DOHH2 (cell line): Measurements from ENCODE around the gene DNAJC4.

ENCODE experiments used
- EZH2phosphoT487 ChIP-seq: fragments of 200-600 bp; sonication (generic); IDR thresholded peaks from 2 replicates; pipeline ENCODE4 v1.6.1; 2017; ENCODE audit warnings: borderline replicate concordance, mild to moderate bottlenecking, antibody characterized with exemption, low read length, moderate library complexity, mixed read lengths
- TF ChIP-seq, protein P1 (sequence below): fragments of 200-600 bp; sonication (generic); IDR thresholded peaks from one replicate; pipeline ENCODE4 v1.5.1; 2014; ENCODE audit warnings: antibody characterized with exemption, mild to moderate bottlenecking, low read depth, low read length; ENCODE audit not compliant: poor library complexity, severe bottlenecking

DNA sequence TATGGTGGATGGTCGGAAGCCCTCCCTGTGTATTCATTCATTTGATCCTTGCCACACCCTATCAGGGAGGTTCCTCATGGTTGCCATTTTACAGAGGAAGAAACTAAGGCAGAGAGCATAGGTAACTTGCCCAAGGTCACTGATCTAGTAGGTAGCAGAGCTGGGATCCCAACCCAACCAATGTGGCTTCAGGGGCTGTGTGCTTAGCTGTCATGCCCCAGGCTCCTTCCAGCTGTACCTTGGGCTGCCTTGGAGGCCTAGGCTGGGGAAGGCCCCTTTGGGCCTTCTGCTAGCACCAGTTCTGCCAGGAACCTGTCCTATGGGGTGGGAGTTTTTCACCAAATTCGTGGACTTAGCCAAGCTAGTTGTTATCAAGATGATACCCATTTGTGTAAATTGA is 45.5 kb downstream of the DNAJC4 start:
- TF ChIP-seq, protein P1, sequence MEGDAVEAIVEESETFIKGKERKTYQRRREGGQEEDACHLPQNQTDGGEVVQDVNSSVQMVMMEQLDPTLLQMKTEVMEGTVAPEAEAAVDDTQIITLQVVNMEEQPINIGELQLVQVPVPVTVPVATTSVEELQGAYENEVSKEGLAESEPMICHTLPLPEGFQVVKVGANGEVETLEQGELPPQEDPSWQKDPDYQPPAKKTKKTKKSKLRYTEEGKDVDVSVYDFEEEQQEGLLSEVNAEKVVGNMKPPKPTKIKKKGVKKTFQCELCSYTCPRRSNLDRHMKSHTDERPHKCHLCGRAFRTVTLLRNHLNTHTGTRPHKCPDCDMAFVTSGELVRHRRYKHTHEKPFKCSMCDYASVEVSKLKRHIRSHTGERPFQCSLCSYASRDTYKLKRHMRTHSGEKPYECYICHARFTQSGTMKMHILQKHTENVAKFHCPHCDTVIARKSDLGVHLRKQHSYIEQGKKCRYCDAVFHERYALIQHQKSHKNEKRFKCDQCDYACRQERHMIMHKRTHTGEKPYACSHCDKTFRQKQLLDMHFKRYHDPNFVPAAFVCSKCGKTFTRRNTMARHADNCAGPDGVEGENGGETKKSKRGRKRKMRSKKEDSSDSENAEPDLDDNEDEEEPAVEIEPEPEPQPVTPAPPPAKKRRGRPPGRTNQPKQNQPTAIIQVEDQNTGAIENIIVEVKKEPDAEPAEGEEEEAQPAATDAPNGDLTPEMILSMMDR = no peak
- TF ChIP-seq EZH2phosphoT487 = no peak
